Panc1 (cell line): Measurements from ENCODE around the gene CST11.

Experiments used
- CTCF ChIP-seq: fragments of 450-650 bp; IDR thresholded peaks from 2 replicates; pipeline ENCODE4 v1.5.1; 2017; ENCODE audit warnings: mild to moderate bottlenecking
- POLR2AphosphoS5 ChIP-seq: IDR thresholded peaks from 2 replicates; pipeline ENCODE4 v1.6.1; 2012; ENCODE audit warnings: mild to moderate bottlenecking, low read depth, low read length, moderate library complexity
- SIN3A ChIP-seq: IDR thresholded peaks from 2 replicates; pipeline ENCODE4 v1.6.1; 2012; ENCODE audit warnings: low read depth, mild to moderate bottlenecking, low read length, moderate library complexity, borderline replicate concordance; ENCODE audit not compliant: insufficient read depth

GRCh38 chr20:23455639-23456038, 3.0 kb upstream of the CST11 start:
- TF ChIP-seq CTCF (no peak), SIN3A (no peak), POLR2AphosphoS5 (no peak)
